Endothelial cell of umbilical vein (primary cell): ENCODE data around the gene DGAT2. TPM values are rescaled to one million over a fixed set of nuclear protein-coding genes. Genes with fewer than 3 reads are reported as not detected.

Source experiments
- BruUV-seq: library from RNA; stranded (reverse); fragments of 400-500 nt; replicated peaks from 2 replicates; lab custom pipeline; 2021; lab: Mats Ljungman, UMichigan
- CTCF ChIA-PET: fragments of 300-600, 350-600 bp; sonication (Branson Sonifier 250); formaldehyde crosslinking; loops from one replicate; lab custom pipeline; 2021; ENCODE audit warnings: antibody characterized with exemption, inconsistent platforms; lab: Charles Lee
- POLR2A ChIA-PET: fragments of 300-600, 350-600 bp; sonication (Branson Sonifier 250); formaldehyde crosslinking; loops from one replicate; lab custom pipeline; 2021; ENCODE audit warnings: antibody characterized with exemption, inconsistent platforms; lab: Charles Lee
- DNase-seq: peaks from one replicate; pipeline ENCODE4 v3.0.0-alpha.2; 2011; ENCODE audit warnings: low read depth, low spot score
- FAIRE-seq: peaks from 2 replicates; lab custom pipeline; 2011; peaks lifted over from hg19 to GRCh38; lab: Jason Lieb, UNC
- H2AFZ ChIP-seq: 2 replicates; pipeline ENCODE4 v1.6.0; 2012; ENCODE audit warnings: low read depth, low read length, control low read depth, inconsistent platforms
- H3K27ac ChIP-seq: 2 replicates; pipeline ENCODE4 v1.5.1; 2011; ENCODE audit warnings: low read depth, mild to moderate bottlenecking, control low read depth, low read length, moderate library complexity; ENCODE audit not compliant: insufficient read depth
- H3K27me3 ChIP-seq, 2 experiments: 2 replicates each; pipeline versions ENCODE4 v1.6.0 to v1.6.1; 2011; ENCODE audit warnings: low read length in 2 of 2, mixed read lengths in 1 of 2; ENCODE audit not compliant: control insufficient read depth in 2 of 2, insufficient read depth in 2 of 2
- H3K36me3 ChIP-seq, 2 experiments: 2 replicates in 1 of 2; 3 replicates in 1 of 2; pipeline ENCODE4 v1.5.1; 2011; ENCODE audit warnings: low read length in 2 of 2, mild to moderate bottlenecking in 1 of 2, moderate library complexity in 1 of 2; ENCODE audit not compliant: control insufficient read depth in 2 of 2, insufficient read depth in 2 of 2; ENCODE audit errors: extremely low read depth in 1 of 2
- H3K4me1 ChIP-seq: 3 replicates; pipeline ENCODE4 v1.5.1; 2011; ENCODE audit warnings: mild to moderate bottlenecking, low read length; ENCODE audit not compliant: control insufficient read depth, insufficient read depth; ENCODE audit errors: extremely low read depth
- H3K4me2 ChIP-seq: 2 replicates; pipeline ENCODE4 v1.6.1; 2011; ENCODE audit warnings: low read length, control low read depth, mixed read lengths; ENCODE audit not compliant: insufficient read depth
- H3K4me3 ChIP-seq, 3 experiments: fragments of 200-600 bp in 1 of 3; sonication (generic), shearing (Covaris generic) in 1 of 3; replicated peaks in 1 of 3; 2 replicates each; pipeline ENCODE4 v1.5.1; 2011 to 2016; ENCODE audit warnings: control low read depth in 3 of 3, low read length in 3 of 3, mild to moderate bottlenecking in 2 of 3, inconsistent platforms in 1 of 3, low read depth in 1 of 3, moderate library complexity in 1 of 3; ENCODE audit not compliant: insufficient read depth in 1 of 3
- H3K79me2 ChIP-seq: 2 replicates; pipeline ENCODE4 v1.6.0; 2012; ENCODE audit warnings: low read length, inconsistent platforms; ENCODE audit not compliant: control insufficient read depth, insufficient read depth
- H3K9ac ChIP-seq: replicated peaks from 2 replicates; pipeline ENCODE3; 2011; ENCODE audit warnings: low read length, control low read depth; ENCODE audit not compliant: insufficient read depth; ENCODE audit errors: extremely low read depth
- H3K9me1 ChIP-seq: replicated peaks from 3 replicates; pipeline ENCODE4 v1.6.0; 2011; ENCODE audit warnings: mild to moderate bottlenecking, low read length; ENCODE audit not compliant: control insufficient read depth, insufficient read depth; ENCODE audit errors: extremely low read depth
- H3K9me3 ChIP-seq: replicated peaks from 2 replicates; pipeline ENCODE4 v1.5.1; 2012; ENCODE audit warnings: low read length, inconsistent platforms; ENCODE audit not compliant: control insufficient read depth, insufficient read depth
- H4K20me1 ChIP-seq: replicated peaks from 2 replicates; pipeline ENCODE3; 2011; ENCODE audit warnings: mild to moderate bottlenecking, low read length; ENCODE audit not compliant: control insufficient read depth, insufficient read depth; ENCODE audit errors: extremely low read depth
- EZH2 ChIP-seq: IDR thresholded peaks from 2 replicates; pipeline ENCODE4 v1.6.1; 2012; ENCODE audit warnings: borderline replicate concordance, low read depth, mild to moderate bottlenecking, moderate library complexity, low read length, inconsistent platforms; ENCODE audit not compliant: severe bottlenecking
- FOS ChIP-seq: IDR thresholded peaks from 2 replicates; pipeline ENCODE4 v1.6.1; 2011; ENCODE audit warnings: mild to moderate bottlenecking, low read length, moderate library complexity, borderline replicate concordance; ENCODE audit not compliant: insufficient read depth
- GATA2 ChIP-seq: IDR thresholded peaks from 2 replicates; pipeline ENCODE4 v1.7.0; 2011; ENCODE audit warnings: low read depth, mild to moderate bottlenecking, moderate library complexity, mixed read lengths, low read length; ENCODE audit not compliant: insufficient read length, insufficient read depth
- JUN ChIP-seq: IDR thresholded peaks from 2 replicates; pipeline ENCODE4 v1.6.1; 2011; ENCODE audit warnings: borderline replicate concordance, low read depth; ENCODE audit not compliant: insufficient read length, insufficient read depth
- MYC ChIP-seq: IDR thresholded peaks from one replicate; pipeline ENCODE4 v1.6.1; 2011; ENCODE audit warnings: mild to moderate bottlenecking, low read depth, low read length
- POLR2A ChIP-seq: IDR thresholded peaks from 2 replicates; pipeline ENCODE4 v1.6.1; 2012; ENCODE audit warnings: low read depth, mild to moderate bottlenecking, control low read depth, low read length
- POLR2AphosphoS5 ChIP-seq: IDR thresholded peaks from 2 replicates; pipeline ENCODE4 v1.6.1; 2012; ENCODE audit warnings: low read depth, mild to moderate bottlenecking, control low read depth, low read length, moderate library complexity; ENCODE audit not compliant: insufficient read depth
- dilution Hi-C: fragments of 300-500 bp; cut with MboI; formaldehyde crosslinking; loops from one replicate; pipeline ENCODE4 v1.15.0; 2019; ENCODE audit warnings: low sequenced_read_pairs; ENCODE audit not compliant: extremely low pct_ligation_motif_present
- intact Hi-C: fragments of 100-400 bp; cut with micrococcal nuclease; formaldehyde crosslinking; loops from one replicate; pipeline ENCODE4 v1.10.0; 2022
- polyA plus RNA-seq, 4 experiments: library from polyadenylated mRNA; depleted of rRNA in 3 of 4; stranded (reverse) in 3 of 4; unstranded in 1 of 4; fragments of >200 nt; gene quantifications; 2 replicates each; pipeline versions ENCODE4 v1.2.1 to v1.2.3, GENCODE V29; 2011 to 2012; ENCODE audit warnings: missing spikeins in 1 of 4
- total RNA-seq: library from RNA; stranded (reverse); gene quantifications from 2 replicates; pipeline ENCODE4 v1.2.3, GENCODE V29; 2021
- TF ChIP-seq, protein P1 (sequence below), 2 donors: IDR thresholded peaks; 1 replicate in 1 of 2; 2 replicates in 1 of 2; pipeline ENCODE4 v1.5.1; 2011; ENCODE audit warnings: low read length in 2 of 2, mild to moderate bottlenecking in 2 of 2, moderate library complexity in 2 of 2, control low read depth in 1 of 2, inconsistent platforms in 1 of 2, low read depth in 1 of 2; ENCODE audit not compliant: insufficient read depth in 1 of 2; ENCODE audit errors: extremely low read depth in 1 of 2
- TF ChIP-seq, protein P2 (sequence below): IDR thresholded peaks from 2 replicates; pipeline ENCODE4 v1.6.1; 2011; ENCODE audit not compliant: insufficient read depth, insufficient read length

DGAT2 gene
- total and polyA plus RNA-seq, 2 donors (not counting 3 experiments of a cell fraction or from before 2014, with no cell fraction given), result 0.55 to 0.79 TPM

DNA sequence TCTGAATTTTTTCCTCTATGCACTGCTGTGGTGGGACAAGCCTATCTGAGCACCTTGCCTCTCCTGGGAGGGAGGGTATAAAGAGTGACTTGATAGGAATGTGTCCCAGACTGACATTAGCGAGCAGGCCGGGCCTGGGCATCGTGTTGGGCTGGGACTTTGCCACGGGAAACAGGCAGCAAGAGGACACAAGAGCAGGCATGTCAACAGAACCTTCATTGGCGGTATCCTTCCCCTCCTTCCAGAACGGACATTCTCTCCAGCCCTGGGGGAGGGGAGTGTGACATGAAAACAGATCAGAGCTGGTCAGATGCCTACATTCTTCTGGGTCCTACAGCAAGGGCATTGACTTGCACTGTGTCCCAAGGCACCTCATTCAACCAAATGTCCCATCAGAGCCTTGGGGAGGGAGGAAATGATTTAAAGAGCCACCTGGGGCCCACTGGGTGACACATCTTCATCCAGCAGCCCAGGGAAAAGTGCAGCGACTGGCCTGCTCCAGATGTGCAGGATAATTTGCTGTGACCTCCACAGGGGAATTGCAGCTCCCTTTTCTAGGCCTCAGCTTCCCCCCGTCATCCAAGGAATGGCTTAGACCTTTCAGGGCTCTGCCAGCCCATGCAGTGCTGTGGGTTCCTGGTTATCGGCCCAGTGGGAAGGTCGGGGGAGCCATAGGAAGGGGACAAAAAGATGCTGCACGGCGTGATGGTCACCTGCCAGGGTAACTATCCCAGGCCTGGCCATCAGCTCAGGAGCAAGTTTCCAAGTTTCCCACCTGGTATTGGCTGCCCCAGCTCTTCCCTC, 24.6 kb downstream of the DGAT2 start:
- dilution Hi-C loops, result no loop called here
- no peak overlapping the region for H3K4me2 ChIP-seq
- H3K9ac ChIP-seq, result no peak overlapping the region
- BruUV-seq, result no TSS peak
- no peaks in the 10 kb centered on the region for H3K79me2 ChIP-seq
- H3K27me3 ChIP-seq, result no peaks in the 10 kb centered on the region
- CTCF ChIA-PET, result interaction anchor here (1.1 to 3.8 kb wide), 7 partner anchors 9 to 359 kb away, joined by 3 to 13 read pairs (median 7); no protein-coding TSS in a partner anchor
- DNase-seq (no peak), FAIRE-seq (no peak)
- H3K4me3 ChIP-seq, result no peak overlapping the region
- H4K20me1 ChIP-seq, result no peaks in the 10 kb centered on the region
- H3K4me1 ChIP-seq, result peaks cover 4% of the 10 kb centered on the region
- TF ChIP-seq, protein P1, sequence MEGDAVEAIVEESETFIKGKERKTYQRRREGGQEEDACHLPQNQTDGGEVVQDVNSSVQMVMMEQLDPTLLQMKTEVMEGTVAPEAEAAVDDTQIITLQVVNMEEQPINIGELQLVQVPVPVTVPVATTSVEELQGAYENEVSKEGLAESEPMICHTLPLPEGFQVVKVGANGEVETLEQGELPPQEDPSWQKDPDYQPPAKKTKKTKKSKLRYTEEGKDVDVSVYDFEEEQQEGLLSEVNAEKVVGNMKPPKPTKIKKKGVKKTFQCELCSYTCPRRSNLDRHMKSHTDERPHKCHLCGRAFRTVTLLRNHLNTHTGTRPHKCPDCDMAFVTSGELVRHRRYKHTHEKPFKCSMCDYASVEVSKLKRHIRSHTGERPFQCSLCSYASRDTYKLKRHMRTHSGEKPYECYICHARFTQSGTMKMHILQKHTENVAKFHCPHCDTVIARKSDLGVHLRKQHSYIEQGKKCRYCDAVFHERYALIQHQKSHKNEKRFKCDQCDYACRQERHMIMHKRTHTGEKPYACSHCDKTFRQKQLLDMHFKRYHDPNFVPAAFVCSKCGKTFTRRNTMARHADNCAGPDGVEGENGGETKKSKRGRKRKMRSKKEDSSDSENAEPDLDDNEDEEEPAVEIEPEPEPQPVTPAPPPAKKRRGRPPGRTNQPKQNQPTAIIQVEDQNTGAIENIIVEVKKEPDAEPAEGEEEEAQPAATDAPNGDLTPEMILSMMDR (IDR thresholded peaks at IDR 0.05; ENCODE audit: extremely low read depth in 1 of 2, insufficient read depth in 1 of 2, low read depth in 1 of 2, low read length in 2 of 2), result no peak
- TF ChIP-seq FOS, result no peak
- TF ChIP-seq, protein P2, sequence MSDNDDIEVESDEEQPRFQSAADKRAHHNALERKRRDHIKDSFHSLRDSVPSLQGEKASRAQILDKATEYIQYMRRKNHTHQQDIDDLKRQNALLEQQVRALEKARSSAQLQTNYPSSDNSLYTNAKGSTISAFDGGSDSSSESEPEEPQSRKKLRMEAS, result no peak
- TF ChIP-seq JUN, result no peak
- no peak for TF ChIP-seq GATA2
- no peak for TF ChIP-seq MYC
- TF ChIP-seq POLR2AphosphoS5, result no peak
- no peak for TF ChIP-seq POLR2A
- TF ChIP-seq EZH2, result no peak
- POLR2A ChIA-PET, result no interaction called here
- no peaks in the 10 kb centered on the region for H3K9me3 ChIP-seq
- no peaks in the 10 kb centered on the region for H3K36me3 ChIP-seq
- no peak overlapping the region for H2AFZ ChIP-seq
- intact Hi-C loops, result no loop called here
- no peaks in the 10 kb centered on the region for H3K9me1 ChIP-seq
- H3K27ac ChIP-seq, result no peak overlapping the region
